Activated CD8-positive, alpha-beta memory T cell treated with anti-CD3 and anti-CD28 coated beads for 36 hours (primary cell): ENCODE results near the gene MYH16. TPM values are rescaled to one million over a fixed set of nuclear protein-coding genes. Genes with fewer than 3 reads are reported as not detected.
"Not testable (repeated sequence)": the region's sequence is repeated elsewhere in the genome, so short reads cannot be mapped to it uniquely, and the experiment has no call there.

Source experiments
- CTCF ChIA-PET: fragments of 350-600 bp; sonication (Branson Sonifier 250); formaldehyde crosslinking; loops from one replicate; lab custom pipeline; 2021; ENCODE audit warnings: antibody characterized with exemption; lab: Charles Lee
- POLR2A ChIA-PET: fragments of 350-600 bp; sonication (Branson Sonifier 250); formaldehyde crosslinking; loops from one replicate; lab custom pipeline; 2021; ENCODE audit warnings: antibody characterized with exemption; lab: Charles Lee
- total RNA-seq, 2 experiments: library from RNA; stranded (reverse); gene quantifications; one replicate each; pipeline ENCODE4 v1.2.3, GENCODE V29; 2021

The MYH16 gene
- total RNA-seq, 2 experiments from 2014 or later, result not detected

GRCh38 chr7:99255463-99255862 lies 17.2 kb upstream of the MYH16 start:
- CTCF ChIA-PET, result no interaction called here

GRCh38 chr7:99257065-99257464 lies 15.6 kb upstream of the MYH16 start:
- POLR2A ChIA-PET, result no interaction called here
- CTCF ChIA-PET, result no interaction called here

More at GRCh38 chr7:99255463-99255862, 17.2 kb upstream of the MYH16 start:
- POLR2A ChIA-PET, result no interaction called here

- ChIA-PET POLR2A (no interaction called here), CTCF (no interaction called here)
Observed at GRCh38 chr7:99257675-99258074, 15.0 kb upstream of the MYH16 start.

GRCh38 chr7:99258501-99258900 lies 14.1 kb upstream of the MYH16 start:
- CTCF ChIA-PET, result no interaction called here
- POLR2A ChIA-PET, result no interaction called here

- ChIA-PET POLR2A (no interaction called here), CTCF (no interaction called here)
Observed at GRCh38 chr7:99260395-99260794, 12.2 kb upstream of the MYH16 start.

GRCh38 chr7:99261646-99262045 lies 11.0 kb upstream of the MYH16 start:
- CTCF ChIA-PET, result no interaction called here
- POLR2A ChIA-PET, result no interaction called here

- POLR2A ChIA-PET, result no interaction called here
- CTCF ChIA-PET, result no interaction called here
Observed at GRCh38 chr7:99265848-99266480, 6.7 kb upstream of the MYH16 start.

GRCh38 chr7:99267481-99267840 lies 5.2 kb upstream of the MYH16 start:
- CTCF ChIA-PET, result no interaction called here
- POLR2A ChIA-PET, result no interaction called here

- POLR2A ChIA-PET, result no interaction called here
- CTCF ChIA-PET, result no interaction called here
Observed at GRCh38 chr7:99267841-99268576, 4.6 kb upstream of the MYH16 start.

- CTCF ChIA-PET, result no interaction called here
- POLR2A ChIA-PET, result no interaction called here
Observed at GRCh38 chr7:99268577-99268908, 4.1 kb upstream of the MYH16 start.

GRCh38 chr7:99270702-99271101 lies 1.9 kb upstream of the MYH16 start:
- CTCF ChIA-PET, result interaction anchor here (0.8 kb wide), 1 partner anchor 13 kb away, joined by 3 read pairs; no protein-coding TSS in a partner anchor
- POLR2A ChIA-PET, result interaction anchor here (0.7 kb wide), 1 partner anchor 11 kb away, joined by 4 read pairs; no protein-coding TSS in a partner anchor

- POLR2A ChIA-PET, result not testable (repeated sequence)
Observed at GRCh38 chr7:99273561-99273960, 922 bp downstream of the MYH16 start.

GRCh38 chr7:99274908-99275307 lies 2.3 kb downstream of the MYH16 start:
- POLR2A ChIA-PET, result not testable (repeated sequence)

More at GRCh38 chr7:99273561-99273960, 922 bp downstream of the MYH16 start:
- CTCF ChIA-PET, result not testable (repeated sequence)

GRCh38 chr7:99275496-99275895 lies 2.9 kb downstream of the MYH16 start:
- POLR2A ChIA-PET, result no interaction called here
- CTCF ChIA-PET, result interaction anchor here (0.6 kb wide), 1 partner anchor 956 kb away, joined by 3 read pairs; no protein-coding TSS in a partner anchor

More at GRCh38 chr7:99274908-99275307, 2.3 kb downstream of the MYH16 start:
- CTCF ChIA-PET, result interaction anchor here (0.7 kb wide), 1 partner anchor 511 kb away, joined by 3 read pairs; no protein-coding TSS in a partner anchor

GRCh38 chr7:99278180-99278579 lies 5.5 kb downstream of the MYH16 start:
- ChIA-PET POLR2A (no interaction called here), CTCF (no interaction called here)

GRCh38 chr7:99284165-99284564 lies 11.5 kb downstream of the MYH16 start:
- POLR2A ChIA-PET, result not testable (repeated sequence)
- CTCF ChIA-PET, result interaction anchor here (1.4 kb wide), 1 partner anchor 14 kb away, joined by 3 read pairs; no protein-coding TSS in a partner anchor

- ChIA-PET CTCF (no interaction called here), POLR2A (no interaction called here)
Observed at GRCh38 chr7:99287779-99288534, 15.3 kb downstream of the MYH16 start.

- POLR2A ChIA-PET, result interaction anchor here (0.6 kb wide), 1 partner anchor 84 kb away, joined by 5 read pairs; no protein-coding TSS in a partner anchor
- CTCF ChIA-PET, result no interaction called here
Observed at GRCh38 chr7:99289185-99289584, 16.5 kb downstream of the MYH16 start.

- POLR2A ChIA-PET, result not testable (repeated sequence)
- CTCF ChIA-PET, result interaction anchor here (0.7 kb wide), 2 partner anchors 10 to 13 kb away, joined by 3 read pairs; no protein-coding TSS in a partner anchor
Observed at GRCh38 chr7:99290148-99290547, 17.5 kb downstream of the MYH16 start.
